ENCODE measurements around the gene PDE1C.

- no peak for TF ChIP-seq EZH2 (IDR thresholded peaks at IDR 0.05; ENCODE audit: low read length, missing control alignments)
- TF ChIP-seq, protein P1, sequence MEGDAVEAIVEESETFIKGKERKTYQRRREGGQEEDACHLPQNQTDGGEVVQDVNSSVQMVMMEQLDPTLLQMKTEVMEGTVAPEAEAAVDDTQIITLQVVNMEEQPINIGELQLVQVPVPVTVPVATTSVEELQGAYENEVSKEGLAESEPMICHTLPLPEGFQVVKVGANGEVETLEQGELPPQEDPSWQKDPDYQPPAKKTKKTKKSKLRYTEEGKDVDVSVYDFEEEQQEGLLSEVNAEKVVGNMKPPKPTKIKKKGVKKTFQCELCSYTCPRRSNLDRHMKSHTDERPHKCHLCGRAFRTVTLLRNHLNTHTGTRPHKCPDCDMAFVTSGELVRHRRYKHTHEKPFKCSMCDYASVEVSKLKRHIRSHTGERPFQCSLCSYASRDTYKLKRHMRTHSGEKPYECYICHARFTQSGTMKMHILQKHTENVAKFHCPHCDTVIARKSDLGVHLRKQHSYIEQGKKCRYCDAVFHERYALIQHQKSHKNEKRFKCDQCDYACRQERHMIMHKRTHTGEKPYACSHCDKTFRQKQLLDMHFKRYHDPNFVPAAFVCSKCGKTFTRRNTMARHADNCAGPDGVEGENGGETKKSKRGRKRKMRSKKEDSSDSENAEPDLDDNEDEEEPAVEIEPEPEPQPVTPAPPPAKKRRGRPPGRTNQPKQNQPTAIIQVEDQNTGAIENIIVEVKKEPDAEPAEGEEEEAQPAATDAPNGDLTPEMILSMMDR (conservative IDR thresholded peaks at IDR 0.05 in 1 of 2, IDR thresholded peaks at IDR 0.05 in 1 of 2; ENCODE audit: low read depth in 1 of 2, low read length in 2 of 2): no peak
These were observed 21.5 kb upstream of the PDE1C start for GRCh38 chr7:32091608-32092210.
